OCI-M2 (cell line): ENCODE measurements around the gene PLD5.
"Not testable (repeated sequence)": the region's sequence is repeated elsewhere in the genome, so short reads cannot be mapped to it uniquely, and the experiment has no call there.

Experiments
- DNase-seq: peaks from one replicate; lab custom pipeline; 2025; ENCODE audit not compliant: unreplicated experiment; lab: John Stamatoyannopoulos, UW

Gene PLD5

DNA sequence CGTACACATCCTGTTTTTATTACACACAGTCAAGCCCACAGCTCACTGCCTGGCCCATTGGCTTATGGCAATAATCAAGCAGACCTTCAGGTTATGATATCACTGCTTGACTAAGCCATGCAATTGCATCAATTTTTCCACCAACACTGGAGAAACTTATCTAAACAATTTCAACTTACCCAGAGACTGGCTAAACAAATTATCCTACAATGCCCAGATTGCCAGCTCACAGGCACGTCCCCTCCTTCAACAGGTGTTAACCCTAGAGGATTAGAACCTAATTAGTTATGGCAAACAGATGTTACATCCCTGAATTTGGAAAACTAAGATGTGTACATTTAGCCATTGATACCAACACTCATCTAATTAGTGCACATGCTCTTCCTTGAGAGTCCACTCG lies 310.0 kb downstream of the PLD5 start:
- not testable (repeated sequence) for DNase-seq

DNA sequence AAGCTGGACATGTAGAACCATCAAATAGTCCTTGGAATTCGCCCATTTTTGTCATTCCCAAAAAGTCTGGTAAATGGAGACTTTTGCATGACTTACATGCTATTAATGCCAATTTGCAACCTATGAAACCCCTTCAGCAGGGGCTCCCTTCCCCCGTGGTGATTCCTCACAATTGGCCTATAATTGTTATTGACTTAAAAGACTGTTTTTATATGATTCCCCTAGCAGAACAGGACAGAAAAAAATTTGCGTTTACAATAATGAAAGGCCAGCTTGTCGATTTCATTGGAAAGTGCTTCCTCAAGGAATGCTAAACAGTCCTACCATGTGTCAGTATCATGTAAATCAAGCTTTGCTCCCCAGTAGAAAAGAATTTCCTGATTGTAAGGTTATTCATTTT lies 311.5 kb downstream of the PLD5 start:
- not testable (repeated sequence) for DNase-seq

DNA sequence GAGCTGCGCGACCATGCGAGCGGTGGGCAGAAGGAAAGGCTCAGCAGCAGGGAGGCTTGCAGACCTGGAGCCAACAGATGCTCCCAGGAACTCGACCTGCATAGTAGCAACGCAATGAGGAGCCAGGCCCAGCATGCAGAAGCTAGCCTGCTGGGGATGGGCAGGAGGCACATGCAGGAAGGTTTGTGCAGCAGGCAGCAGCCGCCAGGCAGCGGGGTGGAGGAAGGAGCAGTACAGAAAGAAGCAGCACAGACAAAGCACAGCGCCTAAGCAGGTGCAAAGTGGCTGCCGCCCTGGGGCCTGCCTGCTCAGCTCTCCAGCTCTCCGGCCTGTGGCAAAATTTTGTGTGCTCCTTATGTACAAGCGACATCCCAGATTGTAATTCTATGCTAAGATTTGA lies 312.1 kb downstream of the PLD5 start:
- no peak for DNase-seq

DNA sequence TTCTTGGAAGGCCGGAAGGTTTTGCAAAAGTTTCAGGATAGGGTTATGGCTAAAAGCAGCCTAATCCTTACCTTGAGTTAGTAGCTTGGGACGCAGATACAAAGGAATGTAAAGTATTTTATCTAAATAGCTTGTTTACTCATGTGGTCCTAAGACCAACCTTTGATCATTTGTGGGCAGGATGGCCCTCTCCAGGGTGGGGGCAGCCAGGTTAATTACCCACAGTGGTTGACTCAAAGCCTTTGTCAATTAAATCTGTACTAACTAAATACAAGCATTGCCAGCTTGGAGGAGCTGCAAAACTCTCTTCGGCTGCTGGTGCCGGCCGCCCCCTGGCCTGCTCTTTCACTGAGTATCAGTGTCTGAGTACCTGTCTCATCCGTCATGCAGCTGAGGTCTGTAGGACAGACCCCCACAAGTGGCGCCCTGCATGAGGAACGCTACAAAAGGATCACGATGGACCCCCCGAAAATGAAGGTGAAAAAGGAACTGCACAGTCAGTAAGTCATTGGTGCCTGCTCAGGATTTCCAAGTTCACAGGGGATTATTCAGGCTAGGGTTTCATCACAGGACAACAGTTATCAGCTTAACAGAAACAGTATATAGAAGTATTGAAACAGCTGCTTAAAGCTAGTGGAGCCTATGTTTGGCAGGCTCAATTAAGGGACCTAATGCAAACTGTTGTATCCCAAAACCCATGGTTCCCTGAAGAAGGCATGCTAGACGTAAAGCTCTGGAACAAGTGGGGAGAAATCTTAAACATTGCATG lies 313.1 kb downstream of the PLD5 start:
- DNase-seq: no peak

DNA sequence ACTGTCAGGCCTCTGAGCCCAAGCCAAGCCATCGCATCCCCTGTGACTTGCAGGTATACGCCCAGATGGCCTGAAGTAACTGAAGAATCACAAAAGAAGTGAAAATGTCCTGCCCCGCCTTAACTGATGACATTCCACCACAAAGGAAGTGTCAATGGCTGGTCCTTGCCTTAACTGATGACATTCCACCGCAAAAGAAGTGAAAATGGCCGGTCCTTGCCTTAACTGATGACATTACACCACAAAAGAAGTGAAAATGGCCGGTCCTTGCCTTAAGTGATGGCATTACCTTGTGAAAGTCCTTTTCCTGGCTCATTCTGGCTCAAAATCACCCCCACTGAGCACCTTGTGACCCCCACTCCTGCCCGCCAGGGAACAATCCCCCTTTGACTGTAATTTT lies 314.2 kb downstream of the PLD5 start:
- DNase-seq: not testable (repeated sequence)

DNA sequence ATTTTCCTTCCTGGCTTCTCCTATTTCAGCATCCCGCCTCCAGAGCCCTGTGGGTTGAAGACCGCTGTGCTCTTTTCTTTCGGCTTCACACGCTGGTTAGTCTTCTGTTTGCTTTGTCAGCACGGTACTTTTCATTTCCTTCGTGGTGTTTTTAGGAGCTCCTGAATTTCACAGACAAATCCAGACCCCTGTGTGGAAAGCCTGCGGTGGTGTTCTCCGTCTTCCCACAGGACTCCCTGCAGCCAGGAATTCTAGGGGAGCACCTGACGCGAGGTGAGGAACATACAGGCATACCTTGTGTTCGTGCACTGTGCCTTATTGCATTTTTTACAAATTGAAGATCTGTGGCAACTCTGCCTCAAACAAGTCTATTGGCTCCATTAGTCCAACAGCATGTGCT lies 315.4 kb downstream of the PLD5 start:
- no peak for DNase-seq

DNA sequence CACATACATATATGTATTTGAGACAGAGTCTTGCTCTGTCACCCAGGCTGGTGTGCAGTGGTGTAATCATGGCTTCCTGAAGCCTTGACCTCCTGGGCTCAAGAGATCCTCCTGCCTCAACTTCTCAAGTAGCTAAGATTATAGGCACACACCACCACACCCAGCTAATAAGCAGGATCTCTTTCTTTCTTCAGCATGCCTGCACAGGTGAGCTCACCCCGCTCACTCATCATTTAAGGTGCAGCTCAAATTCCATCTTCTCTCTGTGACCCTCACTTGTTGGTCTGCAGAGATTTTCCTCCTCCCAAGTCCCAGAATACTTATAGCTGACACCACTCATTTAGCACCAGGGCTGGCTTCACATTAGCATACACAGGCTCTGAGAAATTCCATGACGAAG lies 316.5 kb downstream of the PLD5 start:
- DNase-seq: no peak

DNA sequence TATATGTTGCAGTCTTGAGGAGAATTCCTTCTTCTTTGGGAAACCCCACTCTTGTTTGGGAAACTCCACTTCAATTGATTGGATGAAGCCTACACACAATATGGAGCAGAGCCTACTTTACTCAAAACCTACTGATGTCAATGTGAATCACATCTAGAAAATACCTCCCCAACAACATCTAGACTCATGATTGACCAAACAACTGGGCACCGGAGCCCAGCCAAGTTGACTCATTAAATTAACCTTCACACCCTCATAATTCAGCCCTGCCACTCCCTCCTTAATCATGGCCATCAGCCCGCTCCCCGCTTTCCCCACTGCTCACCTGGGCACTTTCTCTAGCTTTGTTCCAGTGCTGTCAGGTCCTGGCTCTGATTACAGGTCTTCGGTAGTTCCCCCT lies 317.5 kb downstream of the PLD5 start:
- DNase-seq: no peak

DNA sequence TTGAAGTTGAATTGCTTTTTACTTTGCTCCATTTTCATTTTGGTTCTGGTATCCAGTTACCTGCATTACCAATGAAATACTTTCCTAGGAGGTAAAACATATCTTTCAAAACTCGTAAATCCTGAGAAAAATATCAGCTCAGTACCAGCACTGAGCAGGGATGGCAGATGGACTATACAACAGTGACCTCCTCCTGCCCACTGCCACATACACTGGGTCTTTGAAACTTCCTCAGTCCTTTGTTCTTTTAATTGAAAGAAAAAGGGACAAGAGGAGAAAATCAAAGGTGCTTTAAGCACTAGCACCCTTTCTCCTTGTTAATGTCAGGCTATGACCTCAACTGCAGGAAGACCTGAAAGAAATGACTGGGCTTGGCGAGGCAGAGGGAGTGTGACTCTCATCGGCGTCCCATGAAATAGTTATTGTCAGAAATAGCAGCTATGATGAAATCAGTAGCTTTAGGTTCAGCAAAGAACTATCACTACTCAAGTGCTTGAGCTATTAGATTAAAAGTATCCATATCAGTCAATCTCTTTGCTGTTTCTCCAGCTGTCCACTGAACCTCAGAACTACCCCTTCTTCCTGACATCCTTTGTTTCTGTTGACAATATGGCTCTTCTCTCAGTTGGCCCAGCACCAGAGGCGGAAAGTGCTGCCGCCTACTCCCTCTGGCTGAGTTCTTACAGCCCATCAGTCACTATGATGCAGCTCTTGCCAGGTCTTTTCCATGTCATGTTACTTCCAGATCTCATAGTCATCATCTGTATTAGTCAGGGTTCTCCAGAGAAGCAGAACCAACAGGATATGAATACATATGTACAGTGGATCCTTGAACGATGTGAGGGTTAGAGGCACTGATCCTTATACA lies 318.6 kb downstream of the PLD5 start:
- no peak for DNase-seq

DNA sequence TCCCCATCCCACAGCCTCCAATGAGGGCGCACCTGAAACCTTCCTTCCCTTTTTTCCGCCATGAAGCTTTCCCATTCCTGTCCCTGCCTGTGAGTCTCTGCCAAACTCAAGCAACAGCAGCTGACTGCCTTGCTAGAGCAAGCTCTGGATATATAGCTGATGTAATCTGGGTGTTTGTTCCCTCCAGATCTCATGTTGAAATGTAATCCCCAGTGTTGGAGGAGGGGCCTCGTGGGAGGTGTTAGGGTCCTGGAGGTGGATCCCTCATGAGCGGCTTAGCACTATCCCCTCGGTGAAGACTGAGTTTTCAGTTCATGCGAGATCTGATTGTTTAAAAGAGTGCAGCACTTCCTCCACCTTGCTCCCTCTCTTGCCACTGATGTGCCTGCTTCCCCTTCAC lies 321.2 kb downstream of the PLD5 start:
- DNase-seq: no peak

DNA sequence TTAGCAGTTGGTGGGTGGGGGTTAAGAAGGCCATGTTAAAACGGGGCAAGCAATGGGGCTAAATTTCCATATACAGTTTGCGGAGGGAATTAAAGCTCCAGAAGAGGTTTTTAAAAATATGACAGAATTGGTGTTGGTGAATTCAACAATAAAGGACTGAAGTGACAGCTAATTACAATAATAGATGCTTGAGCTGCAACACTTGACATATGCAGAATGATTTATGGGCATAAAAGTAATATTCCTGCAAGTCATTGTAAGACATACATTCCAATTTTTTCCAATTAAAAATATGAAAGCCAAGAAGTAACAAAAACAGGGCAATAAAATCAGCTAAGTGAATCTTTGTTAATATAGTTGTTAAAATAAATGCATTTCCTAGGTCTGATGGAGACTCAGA lies 323.4 kb downstream of the PLD5 start:
- no peak for DNase-seq

DNA sequence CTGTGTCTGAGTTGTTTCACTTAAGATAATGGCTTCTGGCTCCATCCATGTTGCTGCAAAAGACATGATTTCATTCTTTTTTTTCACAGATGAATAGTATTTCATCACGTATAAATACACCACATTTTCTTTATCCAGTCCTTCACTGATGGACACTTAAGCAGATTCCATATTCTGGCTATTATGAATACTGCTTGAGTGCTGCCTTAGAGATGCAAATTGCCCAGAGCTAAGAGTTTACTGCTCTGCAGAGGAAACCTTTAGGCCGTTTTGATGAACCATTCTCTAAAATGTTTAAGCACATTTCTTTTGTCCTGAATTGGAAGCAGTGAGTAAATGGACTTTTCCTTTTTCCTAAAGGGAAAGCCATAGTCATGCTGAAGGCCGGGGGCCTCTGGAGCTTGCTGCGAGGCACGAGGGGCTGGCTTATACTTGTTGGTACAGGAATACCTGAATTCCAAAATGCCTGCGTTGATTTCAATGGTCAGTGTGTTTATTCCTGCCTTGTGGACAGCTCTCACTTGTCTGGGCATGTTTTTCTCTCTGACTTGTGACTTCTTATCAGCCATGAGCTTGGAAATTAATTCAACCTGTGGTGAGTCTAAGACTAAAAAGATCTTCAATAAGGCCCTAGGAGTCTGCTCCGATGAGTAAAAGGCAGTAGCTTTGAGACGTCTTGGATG lies 324.6 kb downstream of the PLD5 start:
- DNase-seq: no peak

DNA sequence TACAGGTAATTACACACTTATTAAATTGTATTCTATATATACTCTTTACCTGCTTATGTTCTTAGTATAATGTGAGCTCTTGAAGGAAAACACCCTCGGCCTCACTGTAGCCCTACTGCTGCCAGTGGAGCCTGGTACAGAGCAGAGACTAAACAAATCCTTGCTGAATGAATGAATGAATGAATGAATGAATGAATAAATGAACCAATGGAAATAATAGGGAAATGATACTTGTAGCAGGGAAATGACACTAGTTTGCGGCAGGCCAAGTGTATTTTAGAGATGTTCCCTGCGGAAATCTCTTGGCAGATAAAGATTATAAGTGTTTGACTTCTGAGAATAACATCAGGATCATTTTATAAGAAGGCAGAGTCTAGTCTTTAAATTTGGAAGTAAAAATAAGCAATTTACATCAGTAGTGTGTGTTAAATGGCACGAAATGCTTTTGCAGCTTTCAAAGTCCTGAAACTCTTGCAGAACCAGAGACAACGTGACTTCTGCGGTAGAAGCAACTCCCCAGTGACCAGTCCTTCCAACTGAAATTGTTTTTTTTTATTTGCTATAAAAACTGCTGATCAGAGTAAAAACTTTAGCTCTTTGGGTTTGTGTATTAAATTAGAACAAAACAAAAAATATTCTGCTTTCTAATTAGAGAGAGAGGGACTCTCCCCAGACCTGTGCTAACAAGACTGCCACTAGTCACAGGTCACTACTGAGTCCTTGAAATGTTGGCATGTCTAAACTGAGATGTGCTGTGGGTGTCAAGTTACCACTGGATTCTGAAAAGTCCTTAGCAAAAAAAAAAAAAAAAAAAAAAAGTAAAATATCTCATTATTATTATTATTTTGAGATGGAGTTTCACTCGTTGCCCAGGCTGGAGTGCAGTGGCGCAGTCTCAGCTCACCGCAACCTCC lies 326.3 kb downstream of the PLD5 start:
- no peak for DNase-seq

DNA sequence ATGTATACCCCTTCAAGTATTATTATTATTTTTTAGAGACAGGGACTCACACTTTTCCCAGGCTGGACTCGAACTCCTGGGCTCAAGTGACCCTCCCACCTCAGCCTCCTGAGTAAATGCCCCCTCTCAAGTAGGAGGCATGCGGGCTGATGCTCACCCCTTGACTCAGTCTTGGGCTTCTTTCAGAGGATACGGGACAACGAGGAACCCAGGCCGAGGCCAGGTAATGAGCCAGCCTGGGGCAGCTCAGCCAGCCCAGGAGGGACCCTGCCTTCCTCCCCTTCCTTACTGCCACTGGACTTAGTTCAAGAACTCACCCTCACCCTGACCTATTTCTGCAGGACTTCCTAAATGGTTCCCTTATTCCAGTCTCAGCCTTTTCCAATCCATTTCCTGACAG lies 327.6 kb downstream of the PLD5 start:
- DNase-seq: no peak

DNA sequence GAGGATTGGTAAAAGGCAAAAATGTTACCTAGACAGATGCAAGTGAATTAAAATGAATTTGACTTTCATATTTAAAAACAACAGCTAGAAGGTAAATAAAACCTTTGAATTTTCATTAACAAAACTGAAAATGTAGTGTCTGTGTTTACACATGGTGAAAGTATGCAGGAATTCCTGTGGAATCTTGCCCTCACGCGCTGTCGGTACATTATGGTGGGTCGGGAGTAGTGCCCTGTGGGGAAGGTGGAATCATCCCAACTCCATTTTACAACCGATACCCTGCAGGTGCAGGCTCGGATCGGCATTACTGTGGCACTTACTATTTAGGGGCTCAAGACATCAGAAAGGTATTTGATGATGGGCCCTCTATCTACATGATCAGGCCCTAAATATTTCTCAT lies 328.4 kb downstream of the PLD5 start:
- DNase-seq: no peak

DNA sequence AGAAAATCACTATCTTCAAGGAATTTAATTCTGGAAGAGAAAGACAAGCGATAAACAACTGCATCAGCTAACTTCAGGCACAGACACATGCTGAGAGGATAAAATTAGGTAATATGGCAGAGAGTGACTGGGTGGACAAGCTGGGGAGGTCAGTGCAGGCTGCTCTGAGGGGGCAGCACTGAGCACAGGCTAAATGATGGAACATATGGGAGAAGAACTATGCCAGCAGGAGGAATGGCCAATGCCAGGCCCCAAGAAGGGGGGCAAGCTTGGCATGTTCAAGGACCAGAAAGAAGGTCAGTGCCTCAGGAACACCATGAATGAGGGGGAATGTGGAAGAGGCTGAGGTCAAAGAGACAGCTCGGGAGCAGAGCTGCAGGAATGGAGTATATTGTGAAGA lies 334.9 kb downstream of the PLD5 start:
- no peak for DNase-seq

DNA sequence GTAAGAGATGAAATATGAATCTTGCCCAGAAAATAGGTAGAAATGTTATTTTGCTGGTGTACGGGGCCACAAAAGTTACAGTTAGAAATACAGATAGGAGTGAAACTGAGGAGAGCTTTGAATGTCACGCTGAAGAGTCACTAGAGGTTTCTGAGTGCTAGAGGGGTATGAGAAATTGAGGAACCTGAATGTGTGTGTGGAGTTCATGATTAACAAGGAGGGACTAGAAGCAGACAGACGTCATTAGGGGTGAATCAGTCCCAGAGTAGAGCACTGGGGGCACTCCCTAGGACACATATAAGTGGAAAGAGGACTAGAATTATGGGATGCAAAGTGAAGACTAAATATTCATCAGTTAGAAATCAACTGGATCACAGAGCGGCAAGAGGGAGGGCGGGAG lies 336.7 kb downstream of the PLD5 start:
- DNase-seq: no peak

DNA sequence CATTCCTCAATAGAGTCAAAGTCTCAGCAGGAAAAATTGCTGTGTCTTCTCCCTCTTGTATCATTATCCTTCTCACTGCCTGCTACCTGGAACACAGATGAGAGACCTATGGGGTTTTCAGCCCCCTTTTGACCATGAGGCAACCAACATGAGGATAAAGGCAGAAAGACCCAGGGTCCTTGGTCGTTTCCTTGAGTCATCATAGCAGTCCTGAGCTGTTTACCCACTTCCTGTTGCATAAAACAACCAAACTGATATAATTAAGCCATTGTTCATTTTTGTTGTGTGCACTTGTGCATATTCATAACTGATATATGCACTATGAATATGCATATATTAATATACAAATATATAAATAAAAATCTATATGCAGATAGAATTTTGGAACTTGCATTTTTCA lies 337.3 kb downstream of the PLD5 start:
- no peak for DNase-seq

DNA sequence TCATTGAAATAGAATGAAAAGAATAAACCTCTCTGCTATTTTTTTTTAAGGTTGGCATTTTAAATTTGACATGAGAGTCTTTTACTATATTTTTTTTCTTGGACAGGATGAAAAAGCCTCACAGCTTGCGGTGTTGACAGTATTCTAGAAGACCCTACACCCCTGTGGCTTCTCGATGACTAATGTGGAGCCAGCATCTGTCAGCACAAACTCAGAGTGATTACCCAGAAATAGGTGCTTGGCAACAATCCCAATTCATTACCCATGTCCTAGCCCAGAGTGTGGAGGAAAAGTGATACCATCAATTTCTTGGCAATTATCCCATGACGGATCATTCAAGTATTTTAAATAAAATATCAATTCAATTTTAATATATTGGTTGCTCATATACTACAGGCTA lies 338.8 kb downstream of the PLD5 start:
- no peak for DNase-seq

DNA sequence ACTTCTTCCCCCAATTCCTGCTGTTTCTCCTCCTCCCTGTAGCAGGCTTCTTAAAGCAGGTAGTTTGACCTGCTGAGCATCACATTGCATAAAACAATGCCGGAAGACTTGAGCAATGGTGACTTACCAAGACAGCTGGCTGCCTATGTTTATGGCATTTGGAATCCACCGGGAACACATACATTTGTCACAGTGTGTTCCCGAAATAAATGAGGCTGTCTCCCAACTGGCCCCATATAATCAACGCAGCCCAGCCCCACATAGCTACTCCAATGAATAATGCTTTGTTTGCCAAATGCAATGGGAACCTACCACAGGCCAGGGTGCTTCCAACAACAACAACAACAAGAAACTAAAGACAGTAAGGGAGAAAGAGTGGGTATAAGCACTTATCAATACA lies 339.5 kb downstream of the PLD5 start:
- no peak for DNase-seq

DNA sequence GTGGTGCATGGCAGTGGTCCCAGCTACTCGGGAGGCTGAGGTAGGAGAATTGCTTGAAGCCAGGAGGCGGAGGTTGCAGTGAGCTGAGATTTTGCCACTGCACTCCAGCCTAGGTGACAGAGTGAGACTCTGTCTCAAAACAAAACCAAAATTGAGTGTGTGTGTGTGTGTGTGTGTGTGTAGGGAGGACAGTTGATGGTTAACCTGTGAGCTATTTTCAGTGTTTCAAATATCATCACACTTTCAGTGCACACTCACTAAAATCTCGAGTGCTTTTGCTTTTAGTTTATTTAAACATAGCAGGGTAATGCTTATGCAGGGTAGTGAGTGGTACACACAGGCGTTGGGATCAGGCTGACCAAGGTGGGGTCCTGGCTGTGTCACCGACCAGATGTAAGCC lies 344.7 kb downstream of the PLD5 start:
- not testable (repeated sequence) for DNase-seq
